Choroid plexus epithelial cell (primary cell): ENCODE results near the gene PLK5.

Experiments
- DNase-seq: peaks from one replicate; pipeline ENCODE4 v3.0.0-alpha.2; 2010; ENCODE audit warnings: low read depth
- H3K4me3 ChIP-seq: 2 replicates; pipeline ENCODE4 v1.5.1; 2011; ENCODE audit warnings: low read depth, mild to moderate bottlenecking, control low read depth, low read length, moderate library complexity
- TF ChIP-seq, protein P1 (sequence below): conservative IDR thresholded peaks from 2 replicates; pipeline ENCODE4 v1.5.1; 2011; ENCODE audit warnings: low read depth, mild to moderate bottlenecking, control low read depth, inconsistent platforms, low read length, moderate library complexity

The PLK5 gene

DNA sequence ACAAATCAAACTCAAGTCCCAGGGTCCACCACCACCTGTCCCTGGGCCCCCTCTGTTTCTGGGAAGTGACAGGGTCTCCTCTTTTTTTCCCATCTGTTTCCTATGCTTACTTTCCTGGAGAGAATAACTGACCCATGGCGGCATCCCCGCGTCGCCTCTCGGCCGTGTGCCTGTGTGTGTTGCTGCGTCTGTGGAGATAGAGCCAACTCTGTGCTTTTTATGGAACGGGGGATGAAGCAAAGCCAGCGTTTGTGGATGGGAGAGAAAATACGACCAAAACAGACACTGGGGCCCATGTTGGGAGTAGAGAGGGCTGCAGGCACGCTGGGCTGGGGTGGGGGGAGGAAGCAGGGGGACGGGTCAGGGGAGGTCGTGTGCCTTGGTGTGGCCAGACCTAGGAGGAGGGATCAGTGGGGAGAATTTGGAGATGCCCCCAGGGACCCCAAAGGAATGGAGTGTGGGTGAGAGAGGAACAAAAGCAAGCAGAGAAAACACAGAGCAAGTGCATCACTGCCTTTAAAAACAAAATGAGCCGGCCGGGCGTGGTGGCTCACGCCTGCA lies 16.6 kb downstream of the PLK5 start:
- H3K4me3 ChIP-seq, result no peak overlapping the region
- TF ChIP-seq, protein P1, sequence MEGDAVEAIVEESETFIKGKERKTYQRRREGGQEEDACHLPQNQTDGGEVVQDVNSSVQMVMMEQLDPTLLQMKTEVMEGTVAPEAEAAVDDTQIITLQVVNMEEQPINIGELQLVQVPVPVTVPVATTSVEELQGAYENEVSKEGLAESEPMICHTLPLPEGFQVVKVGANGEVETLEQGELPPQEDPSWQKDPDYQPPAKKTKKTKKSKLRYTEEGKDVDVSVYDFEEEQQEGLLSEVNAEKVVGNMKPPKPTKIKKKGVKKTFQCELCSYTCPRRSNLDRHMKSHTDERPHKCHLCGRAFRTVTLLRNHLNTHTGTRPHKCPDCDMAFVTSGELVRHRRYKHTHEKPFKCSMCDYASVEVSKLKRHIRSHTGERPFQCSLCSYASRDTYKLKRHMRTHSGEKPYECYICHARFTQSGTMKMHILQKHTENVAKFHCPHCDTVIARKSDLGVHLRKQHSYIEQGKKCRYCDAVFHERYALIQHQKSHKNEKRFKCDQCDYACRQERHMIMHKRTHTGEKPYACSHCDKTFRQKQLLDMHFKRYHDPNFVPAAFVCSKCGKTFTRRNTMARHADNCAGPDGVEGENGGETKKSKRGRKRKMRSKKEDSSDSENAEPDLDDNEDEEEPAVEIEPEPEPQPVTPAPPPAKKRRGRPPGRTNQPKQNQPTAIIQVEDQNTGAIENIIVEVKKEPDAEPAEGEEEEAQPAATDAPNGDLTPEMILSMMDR, result no peak
- DNase-seq, result no peak

DNA sequence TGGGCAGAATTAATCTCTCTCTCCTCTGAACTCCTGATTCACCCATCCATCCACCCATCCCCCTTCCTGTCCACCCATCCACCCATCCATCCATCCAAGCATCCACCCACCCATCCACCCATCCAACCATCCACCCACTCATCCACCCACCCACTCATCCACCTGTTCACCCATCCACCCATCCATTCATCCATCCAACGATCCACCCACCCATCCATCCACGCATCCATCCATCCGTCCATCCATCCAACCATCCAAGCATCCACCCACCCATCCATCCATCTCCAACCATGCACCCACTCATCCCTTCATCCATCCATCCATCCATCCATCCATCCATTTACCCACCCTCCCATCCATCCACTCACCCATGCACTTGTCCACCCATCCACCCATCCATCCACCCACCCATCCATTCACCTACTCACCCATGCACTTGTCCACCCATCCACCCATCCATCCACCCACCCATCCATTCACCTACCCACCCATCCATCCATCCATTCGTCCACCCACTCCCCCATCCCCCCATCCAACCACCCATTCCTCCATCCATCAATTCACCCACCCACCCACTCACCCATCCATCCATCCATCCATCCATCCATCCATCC lies 25.6 kb downstream of the PLK5 start:
- no peak for DNase-seq
- H3K4me3 ChIP-seq, result no peak overlapping the region
- TF ChIP-seq, protein P1, result no peak

DNA sequence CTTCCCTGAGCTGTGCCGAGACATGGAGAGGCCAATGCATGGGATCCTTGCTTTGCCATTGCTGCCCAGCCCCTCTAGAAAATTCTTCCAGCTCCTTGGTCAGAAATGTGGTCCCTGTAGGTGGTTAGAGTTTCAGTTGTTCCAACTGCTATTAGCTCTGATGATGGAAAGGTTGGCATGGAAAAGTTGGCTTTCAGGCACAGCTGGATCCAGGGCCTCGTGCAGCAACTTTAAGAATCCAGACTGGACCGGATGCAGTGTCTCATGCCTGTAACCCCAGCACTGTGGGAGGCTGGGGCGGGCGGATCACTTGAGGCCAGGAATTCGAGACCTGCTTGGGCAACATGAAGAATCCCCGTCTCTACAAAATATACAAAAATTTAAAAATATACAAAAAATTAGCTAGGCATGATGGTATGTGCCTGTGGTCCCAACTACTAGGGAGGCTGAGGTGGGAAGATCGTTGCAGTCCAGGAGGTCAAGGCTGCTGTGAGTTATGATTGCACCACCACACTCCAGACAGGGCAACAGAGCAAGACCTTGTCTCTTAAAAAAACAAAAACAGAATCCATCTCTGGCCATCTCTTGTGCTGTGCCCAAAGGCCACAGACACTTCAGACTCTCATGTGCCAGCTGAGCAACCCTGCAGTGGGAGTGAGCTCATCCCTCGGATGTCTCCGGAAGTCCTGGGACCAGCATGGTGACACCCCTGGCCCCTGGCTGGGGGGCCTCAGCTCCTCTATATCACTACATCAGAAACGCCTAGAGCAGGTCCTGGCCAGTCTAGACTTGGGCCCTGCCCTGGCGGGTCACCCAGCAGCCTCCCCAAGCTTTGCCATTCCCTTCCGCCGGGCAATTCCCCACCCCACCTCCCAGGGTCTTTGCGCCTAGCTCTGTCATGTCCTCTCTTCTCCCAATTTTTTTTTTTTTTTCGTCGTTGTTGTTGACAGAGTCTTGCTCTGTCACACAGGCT lies 27.5 kb downstream of the PLK5 start:
- TF ChIP-seq, protein P1, result no peak
- peak; percentile 64 for DNase-seq
- H3K4me3 ChIP-seq, result no peak overlapping the region

DNA sequence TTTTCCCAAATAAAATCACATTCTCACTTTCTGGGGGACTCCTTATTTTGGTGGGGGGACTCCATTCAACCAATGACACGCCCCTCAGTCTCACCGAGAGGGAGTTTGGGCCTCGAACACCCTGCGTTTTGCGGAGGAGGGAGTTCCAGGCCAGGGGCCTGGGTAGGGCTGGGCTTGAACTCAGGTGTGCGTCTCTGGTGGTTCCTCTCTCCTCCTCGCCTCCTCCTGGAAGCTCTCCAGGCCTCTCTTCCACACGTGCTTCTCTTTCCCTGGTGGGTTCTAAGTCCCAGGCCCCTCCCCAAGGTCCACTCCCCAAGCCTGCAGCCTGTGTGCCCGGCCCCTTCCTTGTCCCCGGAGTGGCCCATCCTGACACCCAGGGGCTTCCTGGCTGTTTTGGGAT lies 29.5 kb downstream of the PLK5 start:
- no peak overlapping the region for H3K4me3 ChIP-seq
- TF ChIP-seq, protein P1, result no peak
- no peak for DNase-seq

DNA sequence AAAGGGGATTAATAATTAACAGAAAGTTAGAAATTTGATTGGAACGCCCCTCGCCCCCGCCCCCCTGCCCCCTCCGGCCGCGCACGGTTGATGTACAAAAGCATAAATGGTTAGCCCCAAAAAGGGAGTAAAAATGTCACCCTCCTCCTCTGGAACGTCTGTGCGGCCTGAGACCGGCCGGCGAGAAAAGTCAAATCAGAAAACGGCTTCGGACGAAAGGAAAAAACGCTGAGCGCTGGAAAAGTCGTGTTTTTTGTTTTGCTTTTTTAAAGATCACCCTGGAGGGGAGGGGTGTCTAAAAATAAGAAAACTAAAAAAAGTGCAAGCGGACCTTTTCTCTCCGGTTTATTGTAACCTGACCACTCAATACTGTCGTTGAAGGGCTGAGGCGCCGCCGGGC lies 31.1 kb downstream of the PLK5 start:
- no peak overlapping the region for H3K4me3 ChIP-seq
- DNase-seq, result no peak
- TF ChIP-seq, protein P1, result no peak

DNA sequence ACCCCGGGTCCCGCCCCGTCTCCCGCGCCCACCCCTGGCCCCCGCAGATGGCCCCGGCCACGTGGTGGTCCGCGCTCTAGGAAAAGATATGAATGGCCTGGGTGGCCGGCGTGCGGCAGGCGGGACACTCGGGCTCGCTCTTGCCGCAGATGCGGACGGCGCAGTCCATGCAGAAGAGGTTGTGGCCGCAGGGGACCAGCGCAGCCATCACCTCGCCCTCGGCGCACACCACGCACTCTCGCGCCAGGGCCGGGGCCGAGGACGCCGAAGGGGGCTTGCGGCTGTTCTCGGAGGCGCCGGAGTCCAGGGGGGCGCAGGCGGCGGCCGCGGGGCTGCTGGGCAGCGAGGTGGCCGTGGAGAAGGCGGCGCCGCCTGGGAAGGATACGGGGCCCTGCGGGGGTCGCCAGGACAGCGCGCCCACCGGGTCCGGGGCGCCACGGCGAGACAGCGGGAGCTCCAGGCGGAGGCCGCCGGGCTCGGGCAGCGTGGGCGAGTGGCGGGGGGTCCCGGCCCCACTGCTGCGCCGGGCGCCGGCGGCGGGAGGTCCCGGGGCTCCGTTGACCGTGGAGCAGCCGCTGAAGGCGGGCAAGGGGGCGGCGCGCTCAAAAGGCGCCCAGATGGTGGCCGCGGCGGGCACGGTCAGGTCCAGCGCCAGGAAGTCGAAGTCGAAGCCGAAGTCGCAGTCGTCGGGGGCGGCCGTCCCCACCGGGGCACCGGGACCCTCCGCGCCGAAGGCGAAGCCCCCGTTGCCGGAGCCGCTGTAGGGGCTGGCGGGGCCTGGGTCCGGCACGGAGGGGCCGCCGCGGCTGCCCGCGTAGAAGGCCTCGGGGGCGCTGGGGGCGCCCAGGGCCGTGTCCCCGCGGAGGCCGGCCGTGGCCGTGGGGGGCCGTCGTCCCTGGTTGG lies 31.9 kb downstream of the PLK5 start:
- no peak for DNase-seq
- no peak overlapping the region for H3K4me3 ChIP-seq
- TF ChIP-seq, protein P1, result no peak
